IMR-90 (cell line): ENCODE data around the gene LRRC42. TPM values are rescaled to one million over a fixed set of nuclear protein-coding genes. Genes with fewer than 3 reads are reported as not detected.

Experiments
- ATAC-seq: fragments of 200-7000 bp; cut with Tn5 transposase; 2 replicates; pipeline ENCODE4 v1.9.1; 2020; ENCODE audit warnings: low read depth, mild to moderate bottlenecking, moderate library complexity
- BruUV-seq: library from RNA; stranded (reverse); fragments of 400-500 nt; replicated peaks from 2 replicates; lab custom pipeline; 2021; lab: Mats Ljungman, UMichigan
- CTCF ChIA-PET: fragments of 300-600 bp; formaldehyde crosslinking; extraction: SDS; loops from one replicate; lab custom pipeline; 2021; ENCODE audit warnings: antibody characterized with exemption; lab: Yijun Ruan, JAX
- POLR2A ChIA-PET: fragments of 300-600 bp; sonication (Branson Sonifier 250); formaldehyde crosslinking; loops from one replicate; lab custom pipeline; 2022; ENCODE audit warnings: antibody characterized with exemption; ENCODE audit not compliant: unreplicated experiment; lab: Charles Lee
- DNase-seq: peaks from one replicate; pipeline ENCODE4 v3.0.0; 2013
- H2AFZ ChIP-seq: replicated peaks from 2 replicates; pipeline ENCODE3; 2013; ENCODE audit warnings: low read length, mild to moderate bottlenecking; ENCODE audit not compliant: poor library complexity
- H2AK5ac ChIP-seq: 2 replicates; pipeline ENCODE4 v1.6.1; 2013; ENCODE audit warnings: low read depth, low read length, inconsistent platforms
- H2AK9ac ChIP-seq: replicated peaks from 2 replicates; pipeline ENCODE3; 2013; ENCODE audit warnings: mild to moderate bottlenecking, low read depth, low read length, moderate library complexity; ENCODE audit not compliant: poor library complexity
- H2BK120ac ChIP-seq: 2 replicates; pipeline ENCODE4 v1.6.1; 2013; ENCODE audit warnings: low read depth, low read length, inconsistent platforms
- H2BK15ac ChIP-seq: 3 replicates; pipeline ENCODE4 v1.6.1; 2013; ENCODE audit warnings: low read depth, low read length, inconsistent platforms
- H2BK20ac ChIP-seq: 2 replicates; pipeline ENCODE4 v1.6.1; 2013; ENCODE audit warnings: low read depth, mild to moderate bottlenecking, inconsistent platforms, low read length, moderate library complexity
- H2BK5ac ChIP-seq: 2 replicates; pipeline ENCODE4 v1.6.1; 2013; ENCODE audit warnings: mild to moderate bottlenecking, low read depth, low read length, inconsistent platforms; ENCODE audit not compliant: poor library complexity, severe bottlenecking
- H3K14ac ChIP-seq: replicated peaks from 2 replicates; pipeline ENCODE4 v1.6.1; 2013; ENCODE audit warnings: low read depth, low read length, inconsistent platforms
- H3K18ac ChIP-seq: 2 replicates; pipeline ENCODE4 v1.6.1; 2013; ENCODE audit warnings: low read depth, low read length, control low read depth
- H3K23ac ChIP-seq: 2 replicates; pipeline ENCODE4 v1.6.1; 2013; ENCODE audit warnings: low read depth, low read length, inconsistent platforms
- H3K27ac ChIP-seq: 2 replicates; pipeline ENCODE4 v1.5.1; 2013; ENCODE audit warnings: mild to moderate bottlenecking, control low read depth, low read length; ENCODE audit not compliant: insufficient read depth
- H3K27me3 ChIP-seq: 2 replicates; pipeline ENCODE4 v1.6.1; 2013; ENCODE audit warnings: low read length; ENCODE audit not compliant: control insufficient read depth, insufficient read depth
- H3K36me3 ChIP-seq: 2 replicates; pipeline ENCODE4 v1.6.1; 2013; ENCODE audit warnings: low read length, mixed read lengths; ENCODE audit not compliant: control insufficient read depth, insufficient read depth
- H3K4ac ChIP-seq: 2 replicates; pipeline ENCODE4 v1.6.1; 2013; ENCODE audit warnings: low read depth, low read length, inconsistent platforms
- H3K4me1 ChIP-seq: 2 replicates; pipeline ENCODE4 v1.6.1; 2013; ENCODE audit warnings: low read length, mixed read lengths; ENCODE audit not compliant: control insufficient read depth, insufficient read depth
- H3K4me2 ChIP-seq: 2 replicates; pipeline ENCODE4 v1.6.1; 2013; ENCODE audit warnings: low read depth, mild to moderate bottlenecking, control low read depth, low read length, moderate library complexity
- H3K4me3 ChIP-seq: 2 replicates; pipeline ENCODE4 v1.5.1; 2013; ENCODE audit warnings: low read depth, mild to moderate bottlenecking, control low read depth, low read length, moderate library complexity; ENCODE audit not compliant: insufficient read depth
- H3K56ac ChIP-seq: 2 replicates; pipeline ENCODE4 v1.6.1; 2013; ENCODE audit warnings: low read length, inconsistent platforms; ENCODE audit not compliant: insufficient read depth; ENCODE audit errors: extremely low read depth
- H3K79me1 ChIP-seq, 2 experiments: 2 replicates each; pipeline ENCODE4 v1.6.1; 2013; ENCODE audit warnings: low read length in 2 of 2, inconsistent platforms in 1 of 2, low read depth in 1 of 2
- H3K9ac ChIP-seq: 2 replicates; pipeline ENCODE4 v1.6.1; 2013; ENCODE audit warnings: low read depth, low read length, control low read depth
- H3K9me1 ChIP-seq: 2 replicates; pipeline ENCODE4 v1.6.1; 2013; ENCODE audit warnings: low read length, inconsistent platforms; ENCODE audit not compliant: insufficient read depth
- H3K9me3 ChIP-seq: 2 replicates; pipeline ENCODE4 v1.6.1; 2013; ENCODE audit warnings: low read length; ENCODE audit not compliant: control insufficient read depth, insufficient read depth
- H4K20me1 ChIP-seq: 2 replicates; pipeline ENCODE4 v1.6.1; 2013; ENCODE audit warnings: low read length, inconsistent platforms; ENCODE audit not compliant: insufficient read depth
- H4K5ac ChIP-seq: 2 replicates; pipeline ENCODE4 v1.6.1; 2013; ENCODE audit warnings: mild to moderate bottlenecking, low read depth, low read length, control low read depth
- H4K8ac ChIP-seq, 2 experiments: 2 replicates each; pipeline ENCODE4 v1.6.1; 2013; ENCODE audit warnings: low read depth in 2 of 2, low read length in 2 of 2, control low read depth in 1 of 2, inconsistent platforms in 1 of 2
- H4K91ac ChIP-seq: 2 replicates; pipeline ENCODE4 v1.6.1; 2013; ENCODE audit warnings: low read depth, low read length, inconsistent platforms; ENCODE audit not compliant: insufficient read depth
- BHLHE40 ChIP-seq: fragments of 150-350 bp; IDR thresholded peaks from 2 replicates; pipeline ENCODE4 v1.6.1; 2016; ENCODE audit warnings: mild to moderate bottlenecking, low read depth, low read length
- CEBPB ChIP-seq: IDR thresholded peaks from 2 replicates; pipeline ENCODE4 v1.6.1; 2012; ENCODE audit warnings: low read depth, low read length, improper control_type of control experiment
- CHD1 ChIP-seq: IDR thresholded peaks from 2 replicates; pipeline ENCODE4 v1.6.1; 2012; ENCODE audit warnings: low read depth, low read length, improper control_type of control experiment
- FOS ChIP-seq: fragments of 150-350 bp; IDR thresholded peaks from 2 replicates; pipeline ENCODE4 v1.6.1; 2016; ENCODE audit warnings: low read depth, low read length
- MAFK ChIP-seq: IDR thresholded peaks from 2 replicates; pipeline ENCODE4 v1.6.1; 2012; ENCODE audit warnings: low read depth, low read length, improper control_type of control experiment
- MAZ ChIP-seq: IDR thresholded peaks from 2 replicates; pipeline ENCODE4 v1.6.1; 2012; ENCODE audit warnings: low read depth, mild to moderate bottlenecking, low read length, improper control_type of control experiment, moderate library complexity, borderline replicate concordance
- MXI1 ChIP-seq: IDR thresholded peaks from 2 replicates; pipeline ENCODE4 v1.6.1; 2012; ENCODE audit warnings: low read depth, mild to moderate bottlenecking, low read length, moderate library complexity, borderline replicate concordance
- NFE2L2 ChIP-seq: fragments of 150-350 bp; IDR thresholded peaks from 2 replicates; pipeline ENCODE4 v1.6.1; 2016; ENCODE audit warnings: low read depth, mild to moderate bottlenecking, low read length
- POLR2A ChIP-seq: IDR thresholded peaks from 2 replicates; pipeline ENCODE4 v1.6.1; 2012; ENCODE audit warnings: mild to moderate bottlenecking, low read depth, low read length
- RAD21 ChIP-seq: IDR thresholded peaks from 2 replicates; pipeline ENCODE4 v1.6.1; 2012; ENCODE audit warnings: low read length, improper control_type of control experiment
- RCOR1 ChIP-seq: IDR thresholded peaks from 2 replicates; pipeline ENCODE4 v1.6.1; 2012; ENCODE audit warnings: mild to moderate bottlenecking, low read length, improper control_type of control experiment; ENCODE audit not compliant: insufficient replicate concordance
- RFX5 ChIP-seq: IDR thresholded peaks from 2 replicates; pipeline ENCODE4 v1.8.0; 2012; ENCODE audit warnings: low read depth, mild to moderate bottlenecking, low read length, moderate library complexity
- SMC3 ChIP-seq: fragments of 150-350 bp; IDR thresholded peaks from 2 replicates; pipeline ENCODE4 v1.6.1; 2016; ENCODE audit warnings: low read depth, mild to moderate bottlenecking, antibody characterized with exemption, low read length, moderate library complexity
- USF2 ChIP-seq: fragments of 150-350 bp; IDR thresholded peaks from 2 replicates; pipeline ENCODE4 v1.6.1; 2017; ENCODE audit warnings: mild to moderate bottlenecking, antibody characterized with exemption, low read length, low read depth
- WGBS, 2 experiments: methylation state at CpG; one replicate each; pipeline versions ENCODE4 v1.1.5 to v1.1.7; 2013; ENCODE audit warnings: missing lambda C conversion rate in 2 of 2; ENCODE audit not compliant: insufficient read length in 1 of 2; ENCODE audit errors: extremely low coverage in 2 of 2; 5-methylcytosine and 5-hydroxymethylcytosine counted together
- dilution Hi-C: fragments of 300-500 bp; cut with HindIII; formaldehyde crosslinking; loops from one replicate; pipeline ENCODE4 v1.14.3; 2018; ENCODE audit warnings: low sequenced_read_pairs; ENCODE audit not compliant: unreplicated experiment
- in situ Hi-C: fragments of 300-500 bp; cut with MboI; formaldehyde crosslinking; loops from 3 replicates; pipeline ENCODE4 v1.14.3; 2019; ENCODE audit warnings: low sequenced_read_pairs, inconsistent platforms, mixed read lengths
- intact Hi-C: fragments of 100-400 bp; cut with micrococcal nuclease; formaldehyde crosslinking; loops from 2 replicates; pipeline ENCODE4 v1.10.0; 2022
- polyA plus RNA-seq, 3 experiments: library from polyadenylated mRNA; depleted of rRNA; stranded (reverse); fragments of >200 nt; gene quantifications; 2 replicates each; pipeline ENCODE4 v1.2.3, GENCODE V29; 2012; ENCODE audit warnings: low replicate concordance in 1 of 3
- total RNA-seq: library from RNA; depleted of rRNA; stranded (reverse); fragments of >200 nt; gene quantifications from 2 replicates; pipeline ENCODE4 v1.2.3, GENCODE V29; 2012
- TF ChIP-seq, protein P1 (sequence below): fragments of 150-350 bp; IDR thresholded peaks from 2 replicates; pipeline ENCODE4 v1.6.1; 2016; ENCODE audit warnings: low read depth, mild to moderate bottlenecking, low read length, moderate library complexity, borderline replicate concordance
- TF ChIP-seq, protein P2 (sequence below): conservative IDR thresholded peaks from 2 replicates; pipeline ENCODE4 v1.5.1; 2012; ENCODE audit warnings: mild to moderate bottlenecking, low read depth, low read length, improper control_type of control experiment

LRRC42 gene
- total and polyA plus RNA-seq, 2 of the 4 experiments (the other 2 are of a cell fraction): 39.9 to 47.5 TPM

DNA sequence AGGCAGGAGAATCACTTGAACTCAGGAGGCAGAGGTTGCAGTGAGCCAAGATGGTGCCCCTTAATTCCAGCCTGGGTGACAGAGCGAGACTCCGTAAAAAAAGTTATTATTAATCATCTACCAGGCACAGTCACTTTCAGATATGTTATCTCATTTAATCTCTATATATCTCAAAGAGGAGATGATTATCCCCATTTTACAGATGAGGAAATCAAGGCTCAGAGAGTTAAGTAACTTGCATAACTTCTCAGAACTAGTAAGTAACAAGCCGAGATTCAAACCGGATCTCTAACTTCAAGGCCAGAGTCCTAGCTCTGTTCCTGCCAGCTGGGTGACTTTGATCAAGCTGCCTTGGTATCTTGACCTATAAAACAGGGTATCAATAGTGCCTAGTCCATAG, 34.7 kb upstream of the LRRC42 start:
- Histone ChIP-seq H3K4ac (no peak overlapping the region), H3K18ac (no peak overlapping the region), H4K8ac (no peak overlapping the region), H3K4me3 (no peak overlapping the region), H2AK5ac (no peak overlapping the region), H3K79me1 (no peaks in the 10 kb centered on the region), H3K4me1 (peaks cover 6% of the 10 kb centered on the region), H3K27ac (no peak overlapping the region), H2AFZ (no peak overlapping the region), H3K9me3 (no peaks in the 10 kb centered on the region), H2BK20ac (no peak overlapping the region), H3K4me2 (no peak overlapping the region), H3K14ac (no peak overlapping the region), H3K9ac (no peak overlapping the region), H2AK9ac (no peak overlapping the region), H3K23ac (no peak overlapping the region), H3K56ac (no peak overlapping the region), H4K20me1 (no peaks in the 10 kb centered on the region), H4K91ac (no peak overlapping the region), H2BK15ac (no peak overlapping the region), H3K9me1 (peaks cover 3% of the 10 kb centered on the region; the same call in 1 of the 2 replicates), H4K5ac (no peak overlapping the region), H3K36me3 (peaks cover 8% of the 10 kb centered on the region), H2BK120ac (no peak overlapping the region), H3K27me3 (no peaks in the 10 kb centered on the region), H2BK5ac (no peak overlapping the region)
- whole genome bisulfite sequencing, 2 experiments: no CpG with 5 or more reads among the region's 4 CpGs
- intact Hi-C loops: no loop called here
- CTCF ChIA-PET: no interaction called here
- no peak for DNase-seq
- ATAC-seq: no peak
- TF ChIP-seq MAZ (no peak), MXI1 (no peak), SMC3 (no peak), RCOR1 (no peak), MAFK (no peak), BHLHE40 (no peak), FOS (no peak), USF2 (no peak), RFX5 (no peak), CHD1 (no peak), POLR2A (no peak), RAD21 (no peak), CEBPB (no peak), NFE2L2 (no peak)
- TF ChIP-seq, protein P1, sequence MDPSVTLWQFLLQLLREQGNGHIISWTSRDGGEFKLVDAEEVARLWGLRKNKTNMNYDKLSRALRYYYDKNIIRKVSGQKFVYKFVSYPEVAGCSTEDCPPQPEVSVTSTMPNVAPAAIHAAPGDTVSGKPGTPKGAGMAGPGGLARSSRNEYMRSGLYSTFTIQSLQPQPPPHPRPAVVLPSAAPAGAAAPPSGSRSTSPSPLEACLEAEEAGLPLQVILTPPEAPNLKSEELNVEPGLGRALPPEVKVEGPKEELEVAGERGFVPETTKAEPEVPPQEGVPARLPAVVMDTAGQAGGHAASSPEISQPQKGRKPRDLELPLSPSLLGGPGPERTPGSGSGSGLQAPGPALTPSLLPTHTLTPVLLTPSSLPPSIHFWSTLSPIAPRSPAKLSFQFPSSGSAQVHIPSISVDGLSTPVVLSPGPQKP: no peak
- TF ChIP-seq, protein P2, sequence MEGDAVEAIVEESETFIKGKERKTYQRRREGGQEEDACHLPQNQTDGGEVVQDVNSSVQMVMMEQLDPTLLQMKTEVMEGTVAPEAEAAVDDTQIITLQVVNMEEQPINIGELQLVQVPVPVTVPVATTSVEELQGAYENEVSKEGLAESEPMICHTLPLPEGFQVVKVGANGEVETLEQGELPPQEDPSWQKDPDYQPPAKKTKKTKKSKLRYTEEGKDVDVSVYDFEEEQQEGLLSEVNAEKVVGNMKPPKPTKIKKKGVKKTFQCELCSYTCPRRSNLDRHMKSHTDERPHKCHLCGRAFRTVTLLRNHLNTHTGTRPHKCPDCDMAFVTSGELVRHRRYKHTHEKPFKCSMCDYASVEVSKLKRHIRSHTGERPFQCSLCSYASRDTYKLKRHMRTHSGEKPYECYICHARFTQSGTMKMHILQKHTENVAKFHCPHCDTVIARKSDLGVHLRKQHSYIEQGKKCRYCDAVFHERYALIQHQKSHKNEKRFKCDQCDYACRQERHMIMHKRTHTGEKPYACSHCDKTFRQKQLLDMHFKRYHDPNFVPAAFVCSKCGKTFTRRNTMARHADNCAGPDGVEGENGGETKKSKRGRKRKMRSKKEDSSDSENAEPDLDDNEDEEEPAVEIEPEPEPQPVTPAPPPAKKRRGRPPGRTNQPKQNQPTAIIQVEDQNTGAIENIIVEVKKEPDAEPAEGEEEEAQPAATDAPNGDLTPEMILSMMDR: no peak
- in situ Hi-C loops: no loop called here
- POLR2A ChIA-PET: no interaction called here
- no TSS peak for BruUV-seq
- dilution Hi-C loops: no loop called here
